Endothelial cell of umbilical vein (primary cell): ENCODE results near the gene CD47. TPM values are rescaled to one million over a fixed set of nuclear protein-coding genes. Genes with fewer than 3 reads are reported as not detected.
A peak's percentile ranks its signal among the peaks of the same experiment; 100 is the strongest.

ENCODE experiments used
- BruUV-seq: library from RNA; stranded (reverse); fragments of 400-500 nt; replicated peaks from 2 replicates; lab custom pipeline; 2021; lab: Mats Ljungman, UMichigan
- CTCF ChIA-PET: fragments of 300-600, 350-600 bp; sonication (Branson Sonifier 250); formaldehyde crosslinking; loops from one replicate; lab custom pipeline; 2021; ENCODE audit warnings: antibody characterized with exemption, inconsistent platforms; lab: Charles Lee
- POLR2A ChIA-PET: fragments of 300-600, 350-600 bp; sonication (Branson Sonifier 250); formaldehyde crosslinking; loops from one replicate; lab custom pipeline; 2021; ENCODE audit warnings: antibody characterized with exemption, inconsistent platforms; lab: Charles Lee
- DNase-seq: peaks from one replicate; pipeline ENCODE4 v3.0.0-alpha.2; 2011; ENCODE audit warnings: low read depth, low spot score
- FAIRE-seq: peaks from 2 replicates; lab custom pipeline; 2011; peaks lifted over from hg19 to GRCh38; lab: Jason Lieb, UNC
- H2AFZ ChIP-seq: 2 replicates; pipeline ENCODE4 v1.6.0; 2012; ENCODE audit warnings: low read depth, low read length, control low read depth, inconsistent platforms
- H3K27ac ChIP-seq: 2 replicates; pipeline ENCODE4 v1.5.1; 2011; ENCODE audit warnings: low read depth, mild to moderate bottlenecking, control low read depth, low read length, moderate library complexity; ENCODE audit not compliant: insufficient read depth
- H3K27me3 ChIP-seq, 2 experiments: 2 replicates each; pipeline versions ENCODE4 v1.6.0 to v1.6.1; 2011; ENCODE audit warnings: low read length in 2 of 2, mixed read lengths in 1 of 2; ENCODE audit not compliant: control insufficient read depth in 2 of 2, insufficient read depth in 2 of 2
- H3K36me3 ChIP-seq, 2 experiments: 2 replicates in 1 of 2; 3 replicates in 1 of 2; pipeline ENCODE4 v1.5.1; 2011; ENCODE audit warnings: low read length in 2 of 2, mild to moderate bottlenecking in 1 of 2, moderate library complexity in 1 of 2; ENCODE audit not compliant: control insufficient read depth in 2 of 2, insufficient read depth in 2 of 2; ENCODE audit errors: extremely low read depth in 1 of 2
- H3K4me1 ChIP-seq: 3 replicates; pipeline ENCODE4 v1.5.1; 2011; ENCODE audit warnings: mild to moderate bottlenecking, low read length; ENCODE audit not compliant: control insufficient read depth, insufficient read depth; ENCODE audit errors: extremely low read depth
- H3K4me2 ChIP-seq: 2 replicates; pipeline ENCODE4 v1.6.1; 2011; ENCODE audit warnings: low read length, control low read depth, mixed read lengths; ENCODE audit not compliant: insufficient read depth
- H3K4me3 ChIP-seq, 3 experiments: fragments of 200-600 bp in 1 of 3; sonication (generic), shearing (Covaris generic) in 1 of 3; replicated peaks in 1 of 3; 2 replicates each; pipeline ENCODE4 v1.5.1; 2011 to 2016; ENCODE audit warnings: control low read depth in 3 of 3, low read length in 3 of 3, mild to moderate bottlenecking in 2 of 3, inconsistent platforms in 1 of 3, low read depth in 1 of 3, moderate library complexity in 1 of 3; ENCODE audit not compliant: insufficient read depth in 1 of 3
- H3K79me2 ChIP-seq: 2 replicates; pipeline ENCODE4 v1.6.0; 2012; ENCODE audit warnings: low read length, inconsistent platforms; ENCODE audit not compliant: control insufficient read depth, insufficient read depth
- H3K9ac ChIP-seq: replicated peaks from 2 replicates; pipeline ENCODE3; 2011; ENCODE audit warnings: low read length, control low read depth; ENCODE audit not compliant: insufficient read depth; ENCODE audit errors: extremely low read depth
- H3K9me1 ChIP-seq: replicated peaks from 3 replicates; pipeline ENCODE4 v1.6.0; 2011; ENCODE audit warnings: mild to moderate bottlenecking, low read length; ENCODE audit not compliant: control insufficient read depth, insufficient read depth; ENCODE audit errors: extremely low read depth
- H3K9me3 ChIP-seq: replicated peaks from 2 replicates; pipeline ENCODE4 v1.5.1; 2012; ENCODE audit warnings: low read length, inconsistent platforms; ENCODE audit not compliant: control insufficient read depth, insufficient read depth
- H4K20me1 ChIP-seq: replicated peaks from 2 replicates; pipeline ENCODE3; 2011; ENCODE audit warnings: mild to moderate bottlenecking, low read length; ENCODE audit not compliant: control insufficient read depth, insufficient read depth; ENCODE audit errors: extremely low read depth
- EZH2 ChIP-seq: IDR thresholded peaks from 2 replicates; pipeline ENCODE4 v1.6.1; 2012; ENCODE audit warnings: borderline replicate concordance, low read depth, mild to moderate bottlenecking, moderate library complexity, low read length, inconsistent platforms; ENCODE audit not compliant: severe bottlenecking
- GATA2 ChIP-seq: IDR thresholded peaks from 2 replicates; pipeline ENCODE4 v1.7.0; 2011; ENCODE audit warnings: low read depth, mild to moderate bottlenecking, moderate library complexity, mixed read lengths, low read length; ENCODE audit not compliant: insufficient read length, insufficient read depth
- MYC ChIP-seq: IDR thresholded peaks from one replicate; pipeline ENCODE4 v1.6.1; 2011; ENCODE audit warnings: mild to moderate bottlenecking, low read depth, low read length
- POLR2AphosphoS5 ChIP-seq: IDR thresholded peaks from 2 replicates; pipeline ENCODE4 v1.6.1; 2012; ENCODE audit warnings: low read depth, mild to moderate bottlenecking, control low read depth, low read length, moderate library complexity; ENCODE audit not compliant: insufficient read depth
- dilution Hi-C: fragments of 300-500 bp; cut with MboI; formaldehyde crosslinking; loops from one replicate; pipeline ENCODE4 v1.15.0; 2019; ENCODE audit warnings: low sequenced_read_pairs; ENCODE audit not compliant: extremely low pct_ligation_motif_present
- intact Hi-C: fragments of 100-400 bp; cut with micrococcal nuclease; formaldehyde crosslinking; loops from one replicate; pipeline ENCODE4 v1.10.0; 2022
- polyA plus RNA-seq, 4 experiments: library from polyadenylated mRNA; depleted of rRNA in 3 of 4; stranded (reverse) in 3 of 4; unstranded in 1 of 4; fragments of >200 nt; gene quantifications; 2 replicates each; pipeline versions ENCODE4 v1.2.1 to v1.2.3, GENCODE V29; 2011 to 2012; ENCODE audit warnings: missing spikeins in 1 of 4
- total RNA-seq: library from RNA; stranded (reverse); gene quantifications from 2 replicates; pipeline ENCODE4 v1.2.3, GENCODE V29; 2021

CD47 gene
- total and polyA plus RNA-seq, 2 donors (not counting 3 experiments of a cell fraction or from before 2014, with no cell fraction given), result 29.3 to 32.2 TPM

GRCh38 chr3:108125550-108126071 is 34.8 kb upstream of the CD47 start:
- H3K27me3 ChIP-seq, result peaks cover 0 to 3% of the 10 kb centered on the region in 2 experiments
- no TSS peak for BruUV-seq
- peaks cover 19% of the 10 kb centered on the region for H3K4me1 ChIP-seq
- no peak for TF ChIP-seq MYC
- no peak for TF ChIP-seq POLR2AphosphoS5
- peak; percentile 19 for TF ChIP-seq GATA2
- peak; percentile 74 for FAIRE-seq
- no peak overlapping the region for H3K4me3 ChIP-seq
- H3K9me3 ChIP-seq, result no peaks in the 10 kb centered on the region
- ChIA-PET CTCF (interaction anchor here (1.0 to 1.4 kb wide), 4 partner anchors 27 to 352 kb away, joined by 3 to 6 read pairs (median 4); no protein-coding TSS in a partner anchor), POLR2A (no interaction called here)
- no peaks in the 10 kb centered on the region for H4K20me1 ChIP-seq
- no peak overlapping the region for H2AFZ ChIP-seq
- H3K36me3 ChIP-seq, result no peaks in the 10 kb centered on the region
- no peak overlapping the region for H3K4me2 ChIP-seq
- DNase-seq, result peak; percentile 97
- peak overlapping the region; percentile 19 for H3K27ac ChIP-seq
- no peaks in the 10 kb centered on the region for H3K79me2 ChIP-seq
- intact Hi-C loops (loop anchor here (1.0 kb wide), 1 partner anchor 34 kb away; the partner anchor contains the start of gene CD47), dilution Hi-C loops (no loop called here)
- no peak overlapping the region for H3K9ac ChIP-seq
- H3K9me1 ChIP-seq, result no peaks in the 10 kb centered on the region

- ChIA-PET POLR2A (no interaction called here), CTCF (interaction anchor here (1.0 to 1.4 kb wide), 4 partner anchors 28 to 352 kb away, joined by 3 to 6 read pairs (median 4); no protein-coding TSS in a partner anchor)
- Histone ChIP-seq H2AFZ (peak overlapping the region; percentile 64), H3K36me3 (no peaks in the 10 kb centered on the region), H4K20me1 (no peaks in the 10 kb centered on the region), H3K9ac (no peak overlapping the region), H3K27ac (peak overlapping the region; percentile 19), H3K27me3 (peaks cover 0 to 3% of the 10 kb centered on the region in 2 experiments), H3K9me3 (no peaks in the 10 kb centered on the region), H3K4me1 (peaks cover 19% of the 10 kb centered on the region), H3K4me2 (no peak overlapping the region), H3K79me2 (no peaks in the 10 kb centered on the region), H3K4me3 (no peak overlapping the region), H3K9me1 (no peaks in the 10 kb centered on the region)
- FAIRE-seq (no peak), DNase-seq (no peak)
- TSS peak; percentile 85 for BruUV-seq
- intact Hi-C loops, result loop anchor here (1.0 kb wide), 1 partner anchor 34 kb away; the partner anchor contains the start of gene CD47
- dilution Hi-C loops, result no loop called here
- TF ChIP-seq EZH2, result no peak
Measured at GRCh38 chr3:108125153-108125543, 34.3 kb upstream of the CD47 start.
